Thyroid gland (tissue), 4 donors: ENCODE results near the gene CDR2.

ENCODE experiments used
- POLR2A ChIP-seq, 2 donors: fragments of 450-650 bp; IDR thresholded peaks; one replicate each; pipeline ENCODE4 v1.6.1; 2017; ENCODE audit warnings: antibody characterized with exemption in 2 of 2, mild to moderate bottlenecking in 2 of 2, moderate library complexity in 1 of 2
- TF ChIP-seq, protein P1 (sequence below), 6 experiments: fragments of 200-600 bp in 3 of 6; fragments of 450-650 bp in 3 of 6; sonication (generic) in 3 of 6; IDR thresholded peaks; one replicate each; pipeline ENCODE4 v1.5.1; 2016 to 2019; ENCODE audit warnings: antibody characterized with exemption in 6 of 6, mild to moderate bottlenecking in 2 of 6, inconsistent platforms in 1 of 6, moderate library complexity in 1 of 6

DNA sequence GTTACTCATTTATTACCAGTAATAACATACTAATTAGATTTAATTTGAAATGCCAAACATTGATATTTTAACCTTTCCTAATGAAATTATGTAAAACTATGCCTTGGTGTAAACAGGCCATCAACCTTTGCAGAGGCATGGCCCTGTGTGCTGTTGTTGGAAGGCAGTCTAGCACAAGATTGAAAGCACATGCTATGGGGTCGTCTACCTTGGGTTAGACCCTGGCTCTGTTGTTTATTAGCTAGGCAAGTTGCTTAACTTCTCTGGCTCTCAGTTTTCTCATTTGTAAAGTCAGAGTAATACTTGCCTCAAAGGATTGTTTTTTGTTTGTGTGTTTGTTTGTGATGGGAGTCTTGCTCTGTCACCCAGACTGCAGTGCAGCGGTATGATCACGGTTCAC is 9.4 kb upstream of the CDR2 start:
- TF ChIP-seq, protein P1, sequence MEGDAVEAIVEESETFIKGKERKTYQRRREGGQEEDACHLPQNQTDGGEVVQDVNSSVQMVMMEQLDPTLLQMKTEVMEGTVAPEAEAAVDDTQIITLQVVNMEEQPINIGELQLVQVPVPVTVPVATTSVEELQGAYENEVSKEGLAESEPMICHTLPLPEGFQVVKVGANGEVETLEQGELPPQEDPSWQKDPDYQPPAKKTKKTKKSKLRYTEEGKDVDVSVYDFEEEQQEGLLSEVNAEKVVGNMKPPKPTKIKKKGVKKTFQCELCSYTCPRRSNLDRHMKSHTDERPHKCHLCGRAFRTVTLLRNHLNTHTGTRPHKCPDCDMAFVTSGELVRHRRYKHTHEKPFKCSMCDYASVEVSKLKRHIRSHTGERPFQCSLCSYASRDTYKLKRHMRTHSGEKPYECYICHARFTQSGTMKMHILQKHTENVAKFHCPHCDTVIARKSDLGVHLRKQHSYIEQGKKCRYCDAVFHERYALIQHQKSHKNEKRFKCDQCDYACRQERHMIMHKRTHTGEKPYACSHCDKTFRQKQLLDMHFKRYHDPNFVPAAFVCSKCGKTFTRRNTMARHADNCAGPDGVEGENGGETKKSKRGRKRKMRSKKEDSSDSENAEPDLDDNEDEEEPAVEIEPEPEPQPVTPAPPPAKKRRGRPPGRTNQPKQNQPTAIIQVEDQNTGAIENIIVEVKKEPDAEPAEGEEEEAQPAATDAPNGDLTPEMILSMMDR (IDR thresholded peaks at IDR 0.05) = no peak
- TF ChIP-seq POLR2A (IDR thresholded peaks at IDR 0.05) = no peak
